DMS53 treated with DMSO at 0.1 percent for 48 hours (cell line): Measurements from ENCODE around the gene PCNX4.
"Not testable (repeated sequence)": the region's sequence is repeated elsewhere in the genome, so short reads cannot be mapped to it uniquely, and the experiment has no call there.

Source experiments
- DNase-seq: peaks from one replicate; lab custom pipeline; 2025; ENCODE audit not compliant: unreplicated experiment; lab: John Stamatoyannopoulos, UW

Gene PCNX4

DNA sequence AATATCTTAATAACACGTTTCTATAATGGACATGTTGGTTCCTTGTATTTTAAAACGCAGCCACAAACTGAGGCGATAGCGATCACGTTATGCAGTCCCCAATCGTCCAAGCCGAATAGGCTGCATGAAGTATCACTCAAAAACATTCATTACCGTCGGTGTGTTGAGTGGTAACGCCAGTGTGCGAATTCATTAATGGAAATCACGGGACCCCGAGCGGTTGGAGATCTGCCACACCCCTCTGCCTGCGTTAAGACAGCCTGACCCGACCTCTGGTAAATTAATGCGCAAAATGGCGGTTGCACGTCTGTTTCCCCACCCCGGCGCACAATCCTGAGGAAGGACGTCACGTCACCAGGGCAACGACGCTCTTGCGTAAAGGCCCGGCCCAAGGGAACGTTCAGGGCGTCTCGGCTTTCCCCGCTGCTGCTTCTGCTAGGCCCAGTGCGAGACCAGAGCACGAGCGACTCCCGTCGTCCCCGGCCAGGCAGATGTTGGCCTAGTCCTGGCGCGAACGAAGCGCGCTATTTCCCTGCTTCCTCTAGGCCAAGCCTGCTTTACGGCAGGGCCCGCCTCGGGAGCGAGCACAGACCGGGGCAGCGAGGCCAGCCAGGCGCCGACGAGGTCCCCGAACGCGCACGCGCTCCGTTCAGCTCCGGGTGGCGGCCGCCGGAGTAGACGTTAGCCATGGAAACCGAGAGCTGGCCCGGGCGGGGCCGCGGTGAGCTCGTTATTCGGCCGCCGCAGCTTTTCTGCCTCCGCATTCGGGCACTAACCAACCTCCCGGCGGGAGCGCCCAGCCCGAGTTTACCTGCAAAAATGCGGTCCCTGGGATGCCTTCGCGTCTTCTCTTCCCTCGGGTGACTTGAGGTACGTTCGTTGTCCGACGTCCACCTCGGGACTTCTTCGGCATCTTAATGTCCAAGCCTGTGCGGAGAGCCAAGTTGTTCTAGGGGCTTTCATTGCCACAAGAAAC is at the start of gene PCNX4:
TSS of gene PCNX4 (plus strand) at position 374 of the 976 bp plus-strand sequence. CDS start 15,716 bp downstream, outside the sequence.
- DNase-seq, result peak; percentile 93

GRCh38 chr14:60047976-60048375 is 43.7 kb upstream of the PCNX4 start:
- not testable (repeated sequence) for DNase-seq

GRCh38 chr14:60051721-60052221 is 40.0 kb upstream of the PCNX4 start:
- no peak for DNase-seq

DNA sequence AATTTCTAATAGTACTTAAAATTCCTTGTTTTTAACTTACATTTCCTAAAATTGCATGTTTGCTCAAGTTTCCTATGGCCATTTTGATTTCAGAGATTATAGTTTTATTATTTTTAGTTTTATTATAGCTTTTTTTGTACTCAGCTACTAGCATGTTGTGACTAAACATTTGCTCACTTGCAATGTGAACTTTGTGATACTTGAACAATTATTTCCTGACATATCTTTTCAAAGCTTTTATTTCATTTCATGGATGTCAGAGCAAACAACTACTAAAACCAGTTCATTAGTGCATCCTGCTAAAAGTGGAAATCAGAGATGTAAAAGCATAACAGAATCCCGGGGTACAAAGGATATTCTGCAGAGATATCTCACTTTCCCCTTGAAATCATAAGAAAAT is 33.6 kb upstream of the PCNX4 start:
- no peak for DNase-seq

- DNase-seq, result no peak
Measured at GRCh38 chr14:60061371-60061770, 30.4 kb upstream of the PCNX4 start.

DNA sequence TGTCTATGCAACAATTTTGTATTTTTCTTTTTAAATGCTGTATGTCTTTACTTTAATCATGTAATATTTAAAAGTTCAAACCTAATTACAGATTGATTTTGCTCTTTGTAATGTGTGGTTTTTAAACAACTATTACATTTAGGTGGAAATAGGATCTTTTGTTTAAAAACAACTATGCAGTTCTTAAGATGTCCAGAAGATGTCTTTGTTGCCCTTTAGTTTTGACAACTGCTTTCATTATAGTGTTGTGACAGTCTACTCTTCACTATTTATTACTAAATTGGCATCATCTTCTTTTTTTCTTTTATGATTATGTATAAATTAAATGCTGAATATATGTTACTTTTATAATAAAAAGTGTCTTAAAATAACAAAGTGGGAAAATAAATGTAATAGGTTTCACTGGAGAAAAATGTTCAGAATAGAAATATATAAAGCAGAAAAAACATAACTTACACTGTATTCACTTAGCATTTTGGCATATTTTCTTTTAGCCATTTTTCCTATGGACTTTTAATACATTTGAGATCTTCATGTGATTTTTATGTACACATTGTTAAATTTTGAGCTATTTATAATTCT is 27.1 kb upstream of the PCNX4 start:
- DNase-seq, result peak; percentile 13

- DNase-seq, result no peak
Measured at GRCh38 chr14:60067882-60068281, 23.8 kb upstream of the PCNX4 start.

GRCh38 chr14:60079723-60080122 is 12.0 kb upstream of the PCNX4 start:
- no peak for DNase-seq

- DNase-seq, result no peak
Measured at GRCh38 chr14:60085085-60085484, 6.6 kb upstream of the PCNX4 start.

GRCh38 chr14:60085693-60086092 is 6.0 kb upstream of the PCNX4 start:
- no peak for DNase-seq

GRCh38 chr14:60087668-60088067 is 4.1 kb upstream of the PCNX4 start:
- DNase-seq, result no peak

GRCh38 chr14:60089221-60089620 is 2.5 kb upstream of the PCNX4 start:
- no peak for DNase-seq

DNA sequence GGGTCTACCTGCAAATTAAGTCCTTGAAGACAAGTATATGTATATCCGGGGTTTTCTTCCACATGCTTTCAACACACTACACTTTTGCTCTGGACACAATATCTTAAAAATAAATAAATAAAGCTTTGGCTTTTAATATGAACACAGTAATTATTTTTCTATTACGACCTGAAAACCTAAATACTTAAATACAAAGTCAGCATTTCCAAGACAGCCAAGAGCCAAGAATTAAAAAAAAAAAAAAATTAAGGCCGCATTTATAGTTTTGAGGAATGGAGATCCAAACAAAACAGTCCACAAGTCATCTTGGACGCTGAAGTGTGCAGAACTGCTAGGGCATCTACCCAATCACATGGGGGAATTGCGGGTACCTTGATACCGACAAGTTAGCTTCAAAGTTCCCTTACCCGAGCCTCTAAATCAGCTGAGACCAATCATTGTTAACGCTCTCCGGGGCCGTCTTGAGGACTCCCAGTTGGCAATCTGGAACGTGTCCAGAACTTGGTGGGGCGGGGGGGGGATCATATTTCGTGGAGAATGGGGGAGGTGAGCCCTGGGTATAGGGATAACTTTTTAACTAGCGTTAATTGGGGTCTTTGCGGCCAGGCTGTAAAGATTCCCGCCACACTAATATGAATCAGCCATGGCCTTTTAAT is 731 bp upstream of the PCNX4 start:
- DNase-seq, result no peak

DNA sequence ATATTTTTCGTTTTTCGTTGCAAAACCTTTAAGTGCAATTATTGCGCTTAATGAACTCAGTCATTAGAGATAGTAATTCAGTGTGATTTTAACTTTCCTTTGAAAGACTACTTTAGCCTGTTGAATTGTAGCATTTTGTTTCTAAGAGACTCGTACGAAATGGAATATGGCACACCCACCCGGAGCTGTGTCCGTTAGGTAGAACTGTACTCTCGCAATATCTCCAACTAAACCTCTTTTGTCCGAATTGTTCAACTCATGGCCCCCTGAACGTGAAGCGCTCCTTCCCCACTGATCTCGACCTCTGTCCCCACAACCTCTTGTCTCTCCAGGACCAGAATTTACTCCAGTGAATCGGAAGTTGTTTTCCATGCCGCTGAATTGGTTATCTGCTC is 800 bp downstream of the PCNX4 start:
- DNase-seq, result peak; percentile 8

DNA sequence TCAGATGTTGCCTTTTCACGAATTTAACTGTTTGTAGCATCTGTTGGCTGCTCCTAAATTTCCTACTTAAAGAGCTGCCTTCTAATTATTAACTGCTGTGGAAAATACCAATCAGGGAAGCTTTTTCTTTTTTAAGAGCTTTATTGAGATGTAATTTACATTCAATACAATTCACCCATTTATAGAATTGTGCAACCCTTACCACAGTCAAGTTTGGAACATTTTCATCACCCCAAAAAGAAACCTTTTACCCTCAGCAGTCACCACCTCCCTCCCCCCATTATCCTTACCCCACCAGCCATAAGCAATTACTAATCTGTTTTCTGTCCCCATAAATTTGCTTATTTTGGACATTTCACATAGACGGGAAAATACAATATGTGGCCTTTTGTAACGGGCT is 1.4 kb downstream of the PCNX4 start:
- no peak for DNase-seq

- DNase-seq, result no peak
Measured at GRCh38 chr14:60093606-60094005, 1.9 kb downstream of the PCNX4 start.

DNA sequence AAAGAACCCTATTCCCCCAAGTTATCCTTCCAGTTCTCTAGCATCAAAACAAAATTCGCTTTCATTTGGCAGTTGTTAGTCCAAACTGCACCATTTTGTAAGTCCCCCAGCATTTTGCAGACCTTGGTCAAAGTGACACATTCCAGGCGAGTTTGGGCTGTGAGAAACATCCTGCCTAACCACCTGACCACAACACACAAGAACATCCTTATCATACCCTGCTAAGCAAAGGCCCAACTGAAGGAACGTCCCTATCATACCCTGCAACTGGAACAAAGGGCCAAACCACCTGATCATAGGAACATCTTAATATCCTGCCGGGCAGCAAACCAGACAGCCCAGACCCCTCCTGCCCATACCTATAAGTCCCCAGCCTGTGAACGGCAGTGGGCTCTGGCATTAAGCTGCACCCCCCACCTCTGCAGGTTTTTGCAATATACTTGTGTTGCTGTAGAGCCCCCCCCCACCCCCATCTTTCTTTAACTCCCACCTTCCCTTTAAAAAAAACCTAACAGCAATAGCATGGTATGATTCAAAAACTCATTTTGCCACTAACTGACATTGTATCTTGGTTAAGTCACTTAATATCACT is 2.7 kb downstream of the PCNX4 start:
- DNase-seq, result no peak

DNA sequence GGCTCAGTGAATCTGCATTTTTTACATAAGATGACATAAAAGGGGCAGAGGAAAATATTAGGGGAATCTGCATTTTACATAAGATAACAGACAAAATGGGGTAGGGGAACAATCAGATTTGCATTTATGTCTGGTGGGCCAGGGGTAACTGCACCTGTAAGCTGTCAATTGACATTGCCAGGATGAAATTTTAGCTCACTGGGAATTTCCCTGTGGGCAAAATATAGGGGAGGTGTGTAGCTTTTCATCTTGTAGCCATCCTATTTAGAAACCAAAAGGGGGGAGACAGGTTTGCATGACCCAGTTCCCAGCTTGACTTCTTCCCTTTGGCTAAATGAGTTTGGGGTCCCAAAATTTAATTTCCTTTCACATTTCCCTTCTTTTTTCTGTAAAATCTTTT is 3.5 kb downstream of the PCNX4 start:
- DNase-seq, result no peak

DNA sequence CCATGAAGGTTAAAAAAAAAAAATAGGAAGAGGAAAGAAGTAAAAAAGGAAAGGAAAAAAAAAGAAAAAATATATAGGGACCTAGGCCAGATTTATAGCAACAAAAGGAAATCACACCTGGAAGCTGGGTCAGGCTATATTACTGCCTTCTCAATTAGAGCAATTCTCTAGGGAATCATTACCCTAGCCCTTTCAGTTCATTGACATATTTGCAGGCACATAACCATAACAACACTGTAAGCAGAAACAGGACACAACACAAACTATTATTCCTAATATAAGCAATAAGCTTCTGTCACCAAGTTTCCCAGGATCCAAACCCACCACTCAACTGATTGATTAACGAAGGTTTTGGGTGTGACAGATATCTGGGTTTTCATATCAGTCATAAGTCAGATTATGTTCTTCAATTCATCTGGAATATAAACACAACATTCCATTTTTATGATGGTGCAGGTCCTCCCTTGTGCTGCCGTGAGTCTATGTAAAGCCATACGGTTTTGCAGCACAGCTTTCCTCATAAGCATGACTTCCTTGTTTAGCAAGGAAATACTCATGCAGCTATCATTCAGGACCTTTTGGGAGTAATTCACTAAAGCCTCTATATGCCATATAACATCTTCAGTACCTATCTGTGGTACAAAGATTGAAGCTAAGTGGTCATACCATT is 4.2 kb downstream of the PCNX4 start:
- no peak for DNase-seq

GRCh38 chr14:60097974-60098373 is 6.3 kb downstream of the PCNX4 start:
- no peak for DNase-seq

DNA sequence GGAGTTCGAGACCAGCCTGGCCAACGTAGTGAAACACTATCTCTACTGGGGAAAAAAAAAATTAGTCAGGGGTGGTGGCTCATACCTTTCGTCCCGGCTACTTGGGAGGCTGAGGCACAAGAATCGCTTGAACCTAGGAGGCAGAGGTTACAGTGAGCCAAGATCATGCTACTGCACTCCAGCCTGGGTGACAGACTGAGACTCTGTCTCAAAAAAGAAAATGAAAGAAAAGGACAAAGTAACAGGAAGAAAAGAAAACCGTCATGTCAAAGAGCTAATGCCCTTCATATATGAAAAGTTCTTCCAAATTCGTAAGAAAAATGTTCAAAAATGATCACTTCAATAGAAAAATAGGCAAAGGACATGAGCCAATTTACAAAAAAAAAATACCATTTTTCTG is 8.1 kb downstream of the PCNX4 start:
- not testable (repeated sequence) for DNase-seq
